ENCODE data around the gene AGBL5. TPM values are rescaled to one million over a fixed set of nuclear protein-coding genes. Genes with fewer than 3 reads are reported as not detected.
A peak's percentile ranks its signal among the peaks of the same experiment; 100 is the strongest.

The AGBL5 gene
- total RNA-seq (2014; rRNA removed; shearing (Covaris generic)) = 25.2 and 27.8 TPM in 2 replicates

GRCh38 chr2:27050996-27051901 is at the start of gene AGBL5:
Gene AGBL5 (plus strand): TSS chr2:27051668. CDS start chr2:27052959, 1,291 bp downstream.
- peak; percentile 88 for DNase-seq (ENCODE audit: low spot score)

GRCh38 chr2:27001950-27002349 is 49.5 kb upstream of the AGBL5 start:
- DNase-seq (ENCODE audit: low spot score) = no peak

- no peak for DNase-seq (ENCODE audit: low spot score)
Measured at GRCh38 chr2:27003007-27003406, 48.5 kb upstream of the AGBL5 start.

- no peak for DNase-seq (ENCODE audit: low spot score)
Measured at GRCh38 chr2:27003857-27004256, 47.6 kb upstream of the AGBL5 start.

GRCh38 chr2:27006602-27007415 is 44.7 kb upstream of the AGBL5 start:
- DNase-seq (ENCODE audit: low spot score) = no peak

GRCh38 chr2:27007416-27008374 is 43.8 kb upstream of the AGBL5 start:
- DNase-seq (ENCODE audit: low spot score) = no peak

GRCh38 chr2:27008678-27009077 is 42.8 kb upstream of the AGBL5 start:
- no peak for DNase-seq (ENCODE audit: low spot score)

- no peak for DNase-seq (ENCODE audit: low spot score)
Measured at GRCh38 chr2:27009083-27009482, 42.4 kb upstream of the AGBL5 start.

GRCh38 chr2:27009716-27010115 is 41.8 kb upstream of the AGBL5 start:
- DNase-seq (ENCODE audit: low spot score) = no peak

GRCh38 chr2:27010139-27010538 is 41.3 kb upstream of the AGBL5 start:
- no peak for DNase-seq (ENCODE audit: low spot score)

- no peak for DNase-seq (ENCODE audit: low spot score)
Measured at GRCh38 chr2:27013738-27014137, 37.7 kb upstream of the AGBL5 start.

- DNase-seq (ENCODE audit: low spot score) = no peak
Measured at GRCh38 chr2:27014771-27015433, 36.6 kb upstream of the AGBL5 start.

GRCh38 chr2:27016801-27017325 is 34.6 kb upstream of the AGBL5 start:
- peak; percentile 65 for DNase-seq (ENCODE audit: low spot score)

GRCh38 chr2:27018142-27018541 is 33.3 kb upstream of the AGBL5 start:
- DNase-seq (ENCODE audit: low spot score) = no peak

GRCh38 chr2:27019459-27019858 is 32.0 kb upstream of the AGBL5 start:
- no peak for DNase-seq (ENCODE audit: low spot score)

- DNase-seq (ENCODE audit: low spot score) = no peak
Measured at GRCh38 chr2:27019931-27020855, 31.3 kb upstream of the AGBL5 start.

- DNase-seq (ENCODE audit: low spot score) = peak; percentile 15
Measured at GRCh38 chr2:27021253-27022049, 30.0 kb upstream of the AGBL5 start.

GRCh38 chr2:27023740-27024139 is 27.7 kb upstream of the AGBL5 start:
- no peak for DNase-seq (ENCODE audit: low spot score)

GRCh38 chr2:27024188-27024587 is 27.3 kb upstream of the AGBL5 start:
- DNase-seq (ENCODE audit: low spot score) = no peak

Data from H4 (cell line).